Measurements from ENCODE around the gene SLC6A11.

The SLC6A11 gene

DNA sequence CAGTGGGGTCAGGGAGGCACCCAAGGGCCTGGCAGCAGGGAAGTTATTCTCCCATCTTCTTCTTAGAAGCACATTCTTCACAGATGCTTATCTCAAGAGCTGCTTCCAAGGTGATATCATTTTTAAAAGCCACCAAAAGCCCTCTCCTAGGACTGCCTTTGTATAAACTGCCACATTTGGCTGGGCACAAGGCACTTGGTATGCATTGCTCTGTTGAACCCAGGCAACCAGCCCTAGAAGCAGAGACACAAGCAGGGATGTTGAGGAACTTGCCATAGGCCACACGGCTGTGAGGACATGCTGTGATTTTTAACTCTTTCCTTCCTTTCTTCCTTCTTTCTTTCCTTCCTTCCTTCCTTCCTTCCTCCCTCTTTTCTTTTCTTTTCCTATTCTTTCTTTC is 169.2 kb downstream of the SLC6A11 start:
- no peak for DNase-seq

DNA sequence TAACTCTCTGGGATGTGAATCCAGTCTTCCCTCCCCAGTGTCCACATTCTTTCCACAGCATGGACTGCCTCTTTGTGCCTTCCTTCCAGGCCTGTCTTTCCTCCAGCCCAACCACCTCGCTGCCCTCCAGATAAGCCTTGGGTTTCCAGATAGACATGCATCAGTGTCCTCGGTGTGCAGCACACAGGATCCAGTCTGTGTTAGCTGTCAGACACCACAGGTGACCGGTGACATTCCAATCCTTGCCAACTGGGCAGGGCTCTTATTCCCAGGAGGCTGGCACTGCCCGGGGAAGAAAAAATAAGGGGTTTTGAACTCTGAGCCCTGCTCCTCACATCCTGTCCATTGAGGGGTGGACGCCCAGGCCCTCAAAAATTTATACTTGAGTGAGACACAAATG is 170.6 kb downstream of the SLC6A11 start:
- no peak for DNase-seq

DNA sequence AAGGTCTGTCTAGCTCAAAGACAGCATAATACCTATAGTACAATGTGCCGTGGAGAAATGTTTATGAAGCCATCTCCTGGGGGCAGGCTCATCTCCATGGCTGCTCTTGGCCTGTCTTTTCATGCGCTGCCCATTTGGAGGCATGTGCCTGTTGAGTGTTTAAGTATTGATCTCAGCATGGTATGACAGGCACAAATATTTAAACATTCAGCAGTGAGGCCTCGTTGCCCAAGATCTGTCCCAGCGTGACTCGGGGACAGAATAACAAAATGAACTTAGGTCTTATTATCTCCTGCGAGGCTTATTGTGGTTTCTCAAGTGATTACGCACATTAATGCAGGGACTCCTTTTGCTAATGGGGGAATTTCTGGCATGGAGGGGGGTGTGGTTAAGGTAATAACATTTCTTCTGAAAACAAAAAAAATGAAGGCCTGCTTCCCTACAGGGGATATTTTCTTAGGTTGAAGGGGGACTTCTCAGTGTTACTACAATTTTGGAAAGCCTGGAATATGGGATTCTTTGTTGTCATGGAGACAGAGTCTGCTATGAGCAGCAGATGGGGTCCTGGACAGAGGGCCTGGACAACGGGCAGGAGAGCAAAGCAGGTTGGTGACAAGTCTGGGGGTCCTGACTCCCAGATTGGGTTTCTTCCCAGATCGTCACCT is 172.1 kb downstream of the SLC6A11 start:
- no peak for DNase-seq

DNA sequence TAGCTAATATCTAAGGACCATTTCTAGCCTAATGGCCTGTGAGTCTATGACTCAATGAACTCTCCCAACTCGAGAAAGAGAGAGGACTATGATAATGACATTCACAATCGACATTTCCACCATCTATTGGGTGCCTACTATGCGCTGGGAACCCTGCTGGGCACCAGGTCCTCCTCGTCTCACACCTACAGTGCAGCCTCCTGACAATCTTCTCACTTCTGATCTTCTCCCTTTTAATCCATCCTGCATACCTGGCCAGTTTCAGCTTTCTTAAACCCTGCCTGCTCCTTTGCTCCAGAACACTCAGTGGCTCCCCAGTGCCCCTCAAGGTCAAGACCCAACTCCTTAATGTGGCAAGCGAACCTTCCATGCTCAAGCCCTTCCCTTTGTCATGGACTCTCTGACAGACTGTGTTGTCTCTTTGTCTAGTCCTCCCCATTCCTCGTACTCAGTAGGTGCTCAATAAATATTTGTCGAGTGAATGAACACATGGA is 173.0 kb downstream of the SLC6A11 start:
- no peak for DNase-seq
